SJSA1 (cell line): ENCODE data around the gene CBLIF. TPM values are rescaled to one million over a fixed set of nuclear protein-coding genes. Genes with fewer than 3 reads are reported as not detected.
"Not testable (repeated sequence)": the region's sequence is repeated elsewhere in the genome, so short reads cannot be mapped to it uniquely, and the experiment has no call there.

Experiments
- DNase-seq, 2 experiments: peaks; one replicate each; pipeline ENCODE4 v3.0.0-alpha.2; 2015 to 2020; ENCODE audit warnings: low spot score in 2 of 2, low read depth in 1 of 2
- H3K27ac ChIP-seq: fragments of 250-450 bp; sonication (Bioruptor Pico); 2 replicates; pipeline ENCODE4 v1.5.1; 2020; ENCODE audit warnings: mild to moderate bottlenecking, moderate library complexity
- H3K27me3 ChIP-seq: fragments of 250-450 bp; sonication (Bioruptor Pico); replicated peaks from 2 replicates; pipeline ENCODE4 v1.5.1; 2020; ENCODE audit warnings: mild to moderate bottlenecking, moderate library complexity
- H3K36me3 ChIP-seq: fragments of 250-450 bp; sonication (Bioruptor Pico); 2 replicates; pipeline ENCODE4 v1.5.1; 2020; ENCODE audit warnings: mild to moderate bottlenecking
- H3K4me1 ChIP-seq: fragments of 250-450 bp; sonication (Bioruptor Pico); replicated peaks from 2 replicates; pipeline ENCODE4 v1.6.1; 2021; ENCODE audit warnings: mild to moderate bottlenecking
- H3K4me3 ChIP-seq: fragments of 250-450 bp; sonication (Bioruptor Pico); 2 replicates; pipeline ENCODE4 v1.5.1; 2020; ENCODE audit warnings: mild to moderate bottlenecking
- H3K9me3 ChIP-seq: fragments of 250-450 bp; sonication (Bioruptor Pico); replicated peaks from 2 replicates; pipeline ENCODE4 v1.5.1; 2020; ENCODE audit warnings: mild to moderate bottlenecking
- total RNA-seq: library from RNA; depleted of rRNA; stranded (reverse); fragments of >200 nt; shearing (Covaris generic); gene quantifications from 2 replicates; pipeline ENCODE4 v1.2.3, GENCODE V29; 2014

CBLIF gene
- total RNA-seq, 1 experiment from 2014 or later, result not detected

DNA sequence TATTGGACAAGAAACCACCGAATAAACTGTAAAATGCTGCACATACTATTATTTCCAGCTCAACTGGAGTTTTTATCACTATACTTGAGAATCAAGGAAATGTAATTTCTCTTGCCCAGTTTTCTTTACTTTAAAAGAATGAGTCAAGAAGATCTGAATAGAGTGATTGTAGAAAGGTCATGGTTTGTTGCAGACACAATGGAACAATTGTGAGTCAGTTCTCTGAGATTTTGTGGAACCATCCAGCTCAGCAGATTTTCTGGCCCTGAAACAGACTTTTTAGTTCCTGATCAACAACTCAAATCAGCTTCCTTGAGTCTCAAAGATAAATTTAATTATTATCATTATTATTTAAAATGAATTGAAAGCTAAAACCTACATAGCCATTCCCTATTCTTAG is 19.7 kb upstream of the CBLIF start:
- no peak for DNase-seq
- Histone ChIP-seq H3K4me3 (no peak overlapping the region), H3K9me3 (no peaks in the 10 kb centered on the region), H3K27me3 (peaks cover 6% of the 10 kb centered on the region), H3K4me1 (no peaks in the 10 kb centered on the region), H3K36me3 (no peaks in the 10 kb centered on the region), H3K27ac (no peak overlapping the region)

DNA sequence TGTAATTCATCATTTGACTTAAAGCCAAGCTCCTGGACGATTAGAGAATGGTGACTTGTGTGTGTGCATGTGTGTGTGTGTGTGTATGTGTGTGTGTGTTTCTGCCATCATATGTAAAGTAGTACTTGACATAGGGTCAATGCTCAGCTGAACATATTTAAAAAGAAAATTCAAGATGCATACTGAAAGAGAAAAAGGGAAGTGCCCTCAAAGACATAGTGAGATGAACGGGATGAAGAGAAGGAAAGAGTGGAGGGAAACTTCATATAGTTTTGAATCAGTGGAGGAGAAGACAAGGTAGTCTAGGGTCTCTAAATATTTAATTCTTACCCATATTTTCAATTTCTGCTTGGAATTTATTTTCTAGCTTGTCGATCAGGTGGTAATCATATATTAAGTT is 17.0 kb upstream of the CBLIF start:
- no peak overlapping the region for H3K4me3 ChIP-seq
- no peak for DNase-seq
- H3K9me3 ChIP-seq, result no peaks in the 10 kb centered on the region
- no peak overlapping the region for H3K27ac ChIP-seq
- peaks cover 12% of the 10 kb centered on the region for H3K4me1 ChIP-seq
- H3K27me3 ChIP-seq, result peaks cover 11% of the 10 kb centered on the region
- no peaks in the 10 kb centered on the region for H3K36me3 ChIP-seq

- Histone ChIP-seq H3K9me3 (no peaks in the 10 kb centered on the region), H3K4me1 (peaks cover 13% of the 10 kb centered on the region), H3K27me3 (peaks cover 11% of the 10 kb centered on the region), H3K36me3 (no peaks in the 10 kb centered on the region), H3K4me3 (no peak overlapping the region), H3K27ac (no peak overlapping the region)
- DNase-seq, result no peak
These were observed 14.4 kb upstream of the CBLIF start for GRCh38 chr11:59859673-59860072.

GRCh38 chr11:59857439-59858434 is 12.4 kb upstream of the CBLIF start:
- Histone ChIP-seq H3K9me3 (no peaks in the 10 kb centered on the region), H3K4me3 (no peak overlapping the region), H3K27me3 (peaks cover 13% of the 10 kb centered on the region), H3K4me1 (peaks cover 13% of the 10 kb centered on the region), H3K27ac (no peak overlapping the region), H3K36me3 (no peaks in the 10 kb centered on the region)
- no peak for DNase-seq

DNA sequence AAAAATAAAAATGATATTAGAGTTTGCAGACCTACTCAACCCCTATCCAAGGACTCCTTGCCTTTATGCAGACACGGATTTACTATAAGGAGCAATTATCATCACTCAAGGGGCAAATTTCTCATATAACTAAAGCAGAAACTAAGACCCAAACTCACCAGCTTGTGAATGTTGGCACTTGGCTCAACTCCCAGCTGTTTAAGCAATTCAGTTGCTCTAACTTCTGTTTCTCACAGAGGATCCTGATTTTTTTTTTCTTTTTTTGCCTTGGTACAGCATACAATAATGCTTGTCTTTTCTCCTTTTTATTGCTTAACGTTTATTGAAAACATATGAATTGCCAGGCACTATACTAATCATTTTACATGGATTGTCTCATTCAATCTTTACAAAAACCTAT is 9.6 kb upstream of the CBLIF start:
- H3K4me1 ChIP-seq, result peaks cover 13% of the 10 kb centered on the region
- DNase-seq, result no peak
- no peak overlapping the region for H3K27ac ChIP-seq
- no peaks in the 10 kb centered on the region for H3K36me3 ChIP-seq
- H3K27me3 ChIP-seq, result peaks cover 9% of the 10 kb centered on the region; the same call in 1 of the 2 replicates
- no peak overlapping the region for H3K4me3 ChIP-seq
- no peaks in the 10 kb centered on the region for H3K9me3 ChIP-seq

DNA sequence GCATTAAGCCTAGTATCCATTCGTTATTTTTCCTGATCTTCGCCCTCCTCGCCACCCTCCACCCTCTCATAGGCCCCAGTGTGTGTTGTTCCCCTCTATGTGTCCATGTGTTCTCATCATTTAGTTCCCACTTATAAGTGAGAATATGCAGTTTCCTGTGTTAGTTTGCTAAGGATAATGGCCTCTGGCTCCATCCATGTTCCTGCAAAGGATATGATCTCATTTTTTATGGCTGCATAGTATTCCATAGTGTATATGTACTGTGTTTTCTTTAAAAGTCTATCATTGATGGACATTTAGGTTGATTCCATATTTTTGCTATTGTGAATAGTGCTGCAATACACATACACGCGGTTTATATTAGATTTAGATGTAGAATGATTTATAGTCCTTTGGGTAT is 6.1 kb upstream of the CBLIF start:
- not testable (repeated sequence) for H3K4me3 ChIP-seq, H3K9me3 ChIP-seq, H3K4me1 ChIP-seq, DNase-seq, H3K27ac ChIP-seq, H3K36me3 ChIP-seq, H3K27me3 ChIP-seq

- not testable (repeated sequence) for H3K27ac ChIP-seq, H3K36me3 ChIP-seq, H3K27me3 ChIP-seq, DNase-seq, H3K4me3 ChIP-seq, H3K4me1 ChIP-seq, H3K9me3 ChIP-seq
These were observed 4.3 kb upstream of the CBLIF start for GRCh38 chr11:59849551-59849950.

DNA sequence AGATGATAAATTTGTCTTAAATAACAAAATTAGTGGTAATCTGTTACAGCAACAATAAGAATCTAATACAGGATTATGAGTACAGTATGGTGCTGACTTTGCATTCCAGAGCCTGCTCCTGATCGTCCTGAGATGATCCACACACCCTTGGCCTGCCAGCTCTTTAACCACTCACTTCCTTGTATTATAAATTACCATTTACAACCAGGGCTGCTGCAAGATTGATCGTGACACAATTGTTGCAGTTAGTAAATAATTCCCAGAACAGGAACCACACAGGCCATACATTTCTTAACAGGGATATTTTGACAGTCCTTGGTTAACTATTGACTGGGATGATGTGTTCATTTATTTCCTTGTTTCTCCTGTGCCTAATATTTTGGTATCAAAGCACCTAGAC is 3.8 kb upstream of the CBLIF start:
- no peaks in the 10 kb centered on the region for H3K36me3 ChIP-seq
- H3K9me3 ChIP-seq, result no peaks in the 10 kb centered on the region
- no peak for DNase-seq
- no peak overlapping the region for H3K4me3 ChIP-seq
- H3K27ac ChIP-seq, result no peak overlapping the region
- H3K4me1 ChIP-seq, result no peaks in the 10 kb centered on the region
- peaks cover 9% of the 10 kb centered on the region; the same call in 1 of the 2 replicates for H3K27me3 ChIP-seq

- not testable (repeated sequence) for H3K27me3 ChIP-seq, H3K4me3 ChIP-seq, H3K9me3 ChIP-seq, H3K27ac ChIP-seq, DNase-seq, H3K36me3 ChIP-seq, H3K4me1 ChIP-seq
These were observed 3.1 kb upstream of the CBLIF start for GRCh38 chr11:59848439-59848838.

DNA sequence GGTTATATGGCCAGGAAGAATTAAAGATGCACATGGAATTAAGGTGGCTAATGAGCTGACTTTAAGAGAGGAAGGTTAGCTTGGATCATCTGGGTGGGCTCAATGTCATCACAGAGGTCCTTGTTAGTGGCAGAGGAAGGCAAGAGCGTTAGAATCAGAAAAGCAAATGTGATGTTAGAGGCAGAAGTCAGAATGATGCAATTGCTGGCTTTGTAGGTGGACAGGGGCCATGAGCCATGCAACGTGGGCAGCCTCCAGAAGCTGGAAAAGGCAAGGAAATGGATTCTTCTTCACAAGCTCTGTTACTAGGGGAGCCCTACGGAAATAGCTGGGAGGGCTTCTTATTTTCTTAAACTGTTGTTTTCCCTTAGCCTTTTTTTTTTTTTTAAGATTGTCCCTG is 2.3 kb upstream of the CBLIF start:
- Histone ChIP-seq H3K4me3 (no peak overlapping the region), H3K27me3 (peaks cover 4% of the 10 kb centered on the region; the same call in 1 of the 2 replicates), H3K4me1 (no peaks in the 10 kb centered on the region), H3K36me3 (no peaks in the 10 kb centered on the region), H3K9me3 (no peaks in the 10 kb centered on the region), H3K27ac (no peak overlapping the region)
- DNase-seq, result no peak

DNA sequence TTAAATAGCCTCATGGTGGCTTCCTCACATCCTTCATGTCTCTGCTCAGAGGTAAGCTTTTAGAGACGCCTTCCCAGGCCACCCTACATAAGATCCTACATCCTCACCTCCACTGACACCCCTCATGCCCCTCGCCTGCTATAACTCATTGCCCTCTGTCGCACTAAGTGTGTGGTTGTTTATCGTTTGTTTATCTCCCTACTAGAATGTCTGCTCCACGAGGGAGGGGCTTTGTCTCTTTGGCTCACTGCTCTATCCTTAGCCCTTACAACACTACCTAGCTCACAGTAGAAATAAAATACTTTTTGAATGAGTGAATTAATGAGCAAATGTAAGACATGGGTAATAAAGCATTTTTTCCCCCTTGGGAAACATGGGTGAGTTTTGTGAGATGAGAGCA is 1.3 kb upstream of the CBLIF start:
- Histone ChIP-seq H3K4me3 (no peak overlapping the region), H3K36me3 (no peaks in the 10 kb centered on the region), H3K27ac (no peak overlapping the region), H3K4me1 (no peaks in the 10 kb centered on the region), H3K27me3 (peaks cover 4% of the 10 kb centered on the region; the same call in 1 of the 2 replicates), H3K9me3 (no peaks in the 10 kb centered on the region)
- no peak for DNase-seq

DNA sequence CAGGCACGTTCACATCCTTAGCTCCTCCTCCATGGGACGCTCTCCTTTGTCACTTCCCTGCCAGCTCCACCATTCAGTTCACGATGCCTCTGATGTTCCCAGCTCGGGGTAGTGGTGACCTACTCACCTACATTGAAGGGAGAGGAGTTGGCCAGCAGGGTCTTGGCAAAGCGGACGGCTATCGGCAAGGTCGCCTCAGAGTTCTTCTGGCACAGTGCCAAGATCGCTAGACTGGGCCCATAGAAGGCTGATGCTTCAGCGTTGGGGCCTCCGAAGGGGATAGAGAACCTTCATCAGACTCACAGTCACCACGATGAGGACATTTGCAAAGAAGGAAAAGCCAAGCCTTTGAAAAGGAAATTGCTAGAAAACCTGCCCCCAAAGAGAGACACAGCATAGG is 3.0 kb downstream of the CBLIF start:
- H3K4me1 ChIP-seq, result no peaks in the 10 kb centered on the region
- DNase-seq, result no peak
- H3K9me3 ChIP-seq, result no peaks in the 10 kb centered on the region
- no peak overlapping the region for H3K4me3 ChIP-seq
- no peaks in the 10 kb centered on the region for H3K36me3 ChIP-seq
- no peak overlapping the region for H3K27ac ChIP-seq
- peaks cover 15% of the 10 kb centered on the region; the same call in 1 of the 2 replicates for H3K27me3 ChIP-seq

- H3K27ac ChIP-seq, result no peak overlapping the region
- peaks cover 16% of the 10 kb centered on the region; the same call in 1 of the 2 replicates for H3K27me3 ChIP-seq
- DNase-seq, result no peak
- H3K4me3 ChIP-seq, result no peak overlapping the region
- H3K9me3 ChIP-seq, result no peaks in the 10 kb centered on the region
- no peaks in the 10 kb centered on the region for H3K4me1 ChIP-seq
- no peaks in the 10 kb centered on the region for H3K36me3 ChIP-seq
These were observed 3.8 kb downstream of the CBLIF start for GRCh38 chr11:59841514-59841913.

DNA sequence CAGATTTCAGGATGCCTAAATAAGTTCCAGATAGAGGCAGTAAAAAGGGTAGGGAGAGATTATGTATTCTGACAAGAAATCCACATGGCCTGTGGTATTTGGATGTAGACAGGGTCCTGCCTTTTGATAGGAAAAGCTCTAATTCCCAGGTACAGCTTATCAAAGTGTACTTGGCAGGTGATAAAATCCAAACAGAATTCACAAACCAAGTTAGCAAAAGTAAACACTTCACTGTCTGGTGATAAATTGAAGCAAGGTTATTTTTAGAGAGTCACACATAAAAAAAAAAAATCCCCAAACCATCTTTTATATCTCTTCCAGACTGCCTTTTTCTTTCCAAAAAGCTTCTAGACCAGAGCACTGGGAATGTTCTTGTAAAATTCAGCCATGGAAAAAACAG is 5.7 kb downstream of the CBLIF start:
- H3K27ac ChIP-seq, result no peak overlapping the region
- H3K36me3 ChIP-seq, result no peaks in the 10 kb centered on the region
- H3K4me1 ChIP-seq, result no peaks in the 10 kb centered on the region
- no peak overlapping the region for H3K4me3 ChIP-seq
- H3K9me3 ChIP-seq, result no peaks in the 10 kb centered on the region
- peaks cover 20% of the 10 kb centered on the region; the same call in 1 of the 2 replicates for H3K27me3 ChIP-seq
- no peak for DNase-seq
